PFSK-1 (cell line): ENCODE data around the gene COL23A1.

Experiments used
- FOXP2 ChIP-seq: optimal IDR thresholded peaks from 2 replicates; pipeline ENCODE3; 2011; ENCODE audit warnings: borderline replicate concordance, control low read depth, inconsistent platforms; ENCODE audit not compliant: insufficient read depth; ENCODE audit errors: extremely low read length, extremely low read depth
- POLR2AphosphoS5 ChIP-seq: IDR thresholded peaks from 2 replicates; pipeline ENCODE4 v1.6.1; 2012; ENCODE audit warnings: low read depth, mild to moderate bottlenecking, control low read depth, low read length, moderate library complexity
- TAF1 ChIP-seq: IDR thresholded peaks from 2 replicates; pipeline ENCODE4 v1.6.1; 2012; ENCODE audit warnings: low read length, control low read depth, borderline replicate concordance; ENCODE audit not compliant: insufficient read depth

DNA sequence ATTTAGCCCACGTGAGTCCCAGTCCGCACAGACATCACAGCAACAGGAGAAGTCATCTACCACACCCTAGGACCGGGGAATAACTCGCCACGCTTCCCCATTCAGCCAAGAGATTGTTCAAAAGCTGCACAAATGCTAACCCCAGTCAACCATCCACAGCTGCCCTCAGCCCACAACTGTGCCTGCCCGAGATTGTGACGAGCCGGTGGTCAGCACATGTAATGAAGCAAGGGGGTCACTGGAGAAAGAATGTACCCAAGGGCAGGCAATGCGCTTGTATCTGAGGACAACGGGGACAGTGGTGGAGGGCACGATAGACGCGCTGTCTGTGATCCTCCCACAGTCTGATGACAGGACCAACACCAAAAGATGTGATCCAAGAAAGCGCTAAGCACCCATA, 67.8 kb downstream of the COL23A1 start:
- TF ChIP-seq FOXP2 (no peak), POLR2AphosphoS5 (no peak), TAF1 (no peak)
